HG03095 (cell line): ENCODE data around the gene FXR1.
"Not testable (repeated sequence)": the region's sequence is repeated elsewhere in the genome, so short reads cannot be mapped to it uniquely, and the experiment has no call there.

Experiments used
- ATAC-seq: cut with Tn5 transposase; IDR thresholded peaks from one replicate; pipeline ENCODE4 v1.9.1; 2021; ENCODE audit warnings: moderate library complexity; ENCODE audit not compliant: unreplicated experiment

Gene FXR1

GRCh38 chr3:181003469-181003868, 91.0 kb downstream of the FXR1 start:
- ATAC-seq, result not testable (repeated sequence)

- ATAC-seq, result no peak
These were observed 94.1 kb downstream of the FXR1 start for GRCh38 chr3:181006541-181006940.

DNA sequence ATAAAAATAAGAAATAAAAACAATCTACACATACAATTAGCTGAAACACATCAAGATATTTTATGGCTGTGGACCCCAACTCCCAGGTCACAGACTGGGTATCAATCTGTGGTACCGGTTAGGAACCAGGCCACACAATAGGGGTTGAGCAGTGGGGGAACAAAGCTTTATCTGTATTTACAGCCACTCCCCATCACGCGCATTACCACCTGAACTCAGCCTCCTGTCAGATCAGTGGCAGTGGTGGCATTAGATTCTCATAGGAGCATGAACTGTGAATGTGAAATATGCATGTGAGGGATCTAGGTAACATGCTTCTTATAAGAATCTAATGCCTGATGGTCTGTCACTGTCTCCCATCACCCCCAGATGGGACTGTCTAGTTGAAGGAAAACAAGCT, 94.8 kb downstream of the FXR1 start:
- no peak for ATAC-seq

GRCh38 chr3:181008796-181009195, 96.3 kb downstream of the FXR1 start:
- no peak for ATAC-seq

- ATAC-seq, result no peak
These were observed 96.8 kb downstream of the FXR1 start for GRCh38 chr3:181009225-181009624.

DNA sequence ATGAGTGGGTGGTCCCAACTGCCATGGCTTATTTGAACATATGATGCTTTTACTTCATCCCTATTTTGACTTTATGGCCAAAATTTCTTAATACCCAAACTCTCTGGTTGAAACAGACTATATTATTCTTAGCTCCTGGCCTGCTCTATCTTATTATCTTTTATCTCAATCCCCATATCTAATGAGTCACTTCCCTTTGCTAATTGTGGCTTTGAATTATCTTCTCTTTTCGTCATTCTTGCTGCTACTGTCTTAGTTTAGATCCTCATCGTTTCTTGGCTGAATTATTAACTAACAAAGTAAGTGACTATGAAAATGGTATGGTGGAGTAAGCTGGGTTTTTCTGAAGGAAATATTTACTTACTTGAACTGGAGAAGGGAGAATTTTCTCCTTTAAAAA, 105.2 kb downstream of the FXR1 start:
- ATAC-seq, result no peak

- ATAC-seq, result no peak
These were observed 112.7 kb downstream of the FXR1 start for GRCh38 chr3:181025204-181025603.

- no peak for ATAC-seq
These were observed 118.5 kb downstream of the FXR1 start for GRCh38 chr3:181030948-181031347.
